ENCODE data around the gene PSME3.

The PSME3 gene, protein sequence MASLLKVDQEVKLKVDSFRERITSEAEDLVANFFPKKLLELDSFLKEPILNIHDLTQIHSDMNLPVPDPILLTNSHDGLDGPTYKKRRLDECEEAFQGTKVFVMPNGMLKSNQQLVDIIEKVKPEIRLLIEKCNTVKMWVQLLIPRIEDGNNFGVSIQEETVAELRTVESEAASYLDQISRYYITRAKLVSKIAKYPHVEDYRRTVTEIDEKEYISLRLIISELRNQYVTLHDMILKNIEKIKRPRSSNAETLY
- total RNA-seq, result 38.5 to 97.6 (median 50.8) reads per million in 18 experiments

DNA sequence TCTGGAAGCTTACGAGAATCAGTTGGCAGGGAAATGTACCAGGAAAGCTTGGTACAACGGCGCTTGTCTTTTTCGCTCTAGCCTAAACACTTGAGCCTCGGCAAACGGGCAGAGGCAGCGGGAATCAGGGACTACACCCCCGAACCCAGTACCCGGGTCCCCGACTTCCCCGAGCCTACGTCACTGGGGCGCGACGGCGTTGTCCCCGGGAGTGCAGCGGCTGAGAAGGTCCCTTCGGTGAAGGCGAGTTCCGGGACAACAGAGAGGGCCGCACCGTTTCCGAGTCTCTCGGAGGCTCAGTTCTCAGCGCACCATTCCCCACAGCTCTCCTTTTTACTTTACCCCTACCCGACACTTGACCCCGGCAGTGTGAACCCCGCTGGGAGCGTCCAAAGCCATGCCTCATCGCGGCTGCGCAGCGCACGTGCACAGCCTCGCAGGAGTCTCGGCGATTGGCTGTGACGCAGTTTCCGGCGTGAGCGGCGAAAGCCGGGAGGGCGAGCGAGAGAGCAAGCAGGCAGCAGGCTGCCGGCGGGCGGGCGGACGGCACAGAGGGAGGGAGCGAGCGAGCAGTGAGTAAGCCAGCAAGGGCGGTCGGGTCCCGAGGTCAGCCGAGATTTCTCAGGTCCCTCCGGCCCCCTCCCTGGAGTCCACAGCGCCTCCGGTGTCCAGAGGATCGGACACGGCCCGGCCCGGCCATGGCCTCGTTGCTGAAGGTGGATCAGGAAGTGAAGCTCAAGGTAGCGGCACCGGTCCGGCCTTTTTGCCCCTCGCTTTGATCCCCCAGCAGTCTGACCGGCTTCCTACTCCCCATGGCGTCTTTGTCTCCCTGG lies at the start of gene PSME3:
PSME3 (plus strand) TSS at position 464 of the 833 bp plus-strand sequence; CDS start at position 699, 235 bp downstream.
- peak; percentile 89 to 91 for DNase-seq

DNA sequence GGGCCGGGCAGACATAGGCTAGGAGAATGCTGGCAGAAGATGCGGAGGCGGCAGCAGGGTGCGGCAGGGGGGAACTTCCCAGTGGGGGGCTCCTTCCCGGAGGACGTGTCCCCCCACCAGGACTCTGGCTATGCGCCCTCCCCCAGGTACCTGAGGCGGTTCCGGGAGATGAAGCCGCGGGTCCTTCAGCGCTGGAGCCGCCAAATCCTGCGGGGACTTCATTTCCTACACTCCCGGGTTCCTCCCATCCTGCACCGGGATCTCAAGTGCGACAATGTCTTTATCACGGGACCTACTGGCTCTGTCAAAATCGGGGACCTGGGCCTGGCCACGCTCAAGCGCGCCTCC lies 49.4 kb upstream of the PSME3 start:
- DNase-seq, result no peak

DNA sequence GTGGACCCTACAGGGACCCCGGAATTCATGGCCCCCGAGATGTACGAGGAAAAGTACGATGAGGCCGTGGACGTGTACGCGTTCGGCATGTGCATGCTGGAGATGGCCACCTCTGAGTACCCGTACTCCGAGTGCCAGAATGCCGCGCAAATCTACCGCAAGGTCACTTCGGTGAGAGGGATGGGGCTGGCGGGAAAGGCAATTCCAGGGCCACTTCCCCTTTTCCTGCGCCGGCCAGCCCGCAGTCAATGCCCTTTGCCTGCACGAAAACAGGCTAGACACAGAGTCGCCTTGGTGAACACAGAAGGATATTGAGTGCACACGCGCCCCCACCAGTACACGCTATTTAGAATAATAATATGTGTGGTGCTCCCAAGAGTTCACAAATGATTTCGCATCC lies 48.8 kb upstream of the PSME3 start:
- DNase-seq, result peak in 1 of 2 donors; percentile 51

DNA sequence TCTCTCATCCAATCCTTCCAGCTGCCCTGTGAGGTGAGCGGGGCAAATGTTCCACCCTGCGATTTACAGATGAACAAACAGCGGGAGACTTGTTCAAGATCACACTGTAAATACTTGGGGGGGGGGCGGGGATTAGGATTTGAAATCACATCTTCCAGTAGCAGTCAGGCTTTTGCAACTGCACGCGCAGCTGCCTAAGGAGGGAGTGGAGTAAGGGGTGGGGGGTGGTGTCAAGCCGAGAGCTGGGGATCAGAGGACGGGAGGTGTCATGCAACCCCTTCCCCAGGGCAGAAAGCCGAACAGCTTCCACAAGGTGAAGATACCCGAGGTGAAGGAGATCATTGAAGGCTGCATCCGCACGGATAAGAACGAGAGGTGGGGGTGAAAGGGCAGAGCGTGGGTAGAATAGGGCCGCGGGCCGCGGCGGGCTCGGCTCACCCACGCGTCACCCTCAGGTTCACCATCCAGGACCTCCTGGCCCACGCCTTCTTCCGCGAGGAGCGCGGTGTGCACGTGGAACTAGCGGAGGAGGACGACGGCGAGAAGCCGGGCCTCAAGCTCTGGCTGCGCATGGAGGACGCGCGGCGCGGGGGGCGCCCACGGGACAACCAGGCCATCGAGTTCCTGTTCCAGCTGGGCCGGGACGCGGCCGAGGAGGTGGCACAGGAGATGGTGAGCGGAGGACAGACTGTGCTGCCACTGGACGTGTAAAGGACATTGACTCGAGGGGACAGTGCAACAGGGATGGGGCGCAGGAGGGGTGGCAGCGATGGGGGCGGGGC lies 48.2 kb upstream of the PSME3 start:
- DNase-seq, result peak; percentile 33 to 68

DNA sequence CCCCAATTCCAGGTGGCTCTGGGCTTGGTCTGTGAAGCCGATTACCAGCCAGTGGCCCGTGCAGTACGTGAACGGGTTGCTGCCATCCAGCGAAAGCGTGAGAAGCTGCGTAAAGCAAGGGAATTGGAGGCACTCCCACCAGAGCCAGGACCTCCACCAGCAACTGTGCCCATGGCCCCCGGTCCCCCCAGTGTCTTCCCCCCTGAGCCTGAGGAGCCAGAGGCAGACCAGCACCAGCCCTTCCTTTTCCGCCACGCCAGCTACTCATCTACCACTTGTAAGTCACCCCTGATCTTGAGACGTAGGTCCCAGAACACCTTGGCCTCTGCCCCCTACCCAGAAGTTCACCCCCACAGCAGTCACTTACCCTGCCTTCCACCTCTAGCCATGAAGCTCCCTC lies 45.9 kb upstream of the PSME3 start:
- DNase-seq, result no peak

DNA sequence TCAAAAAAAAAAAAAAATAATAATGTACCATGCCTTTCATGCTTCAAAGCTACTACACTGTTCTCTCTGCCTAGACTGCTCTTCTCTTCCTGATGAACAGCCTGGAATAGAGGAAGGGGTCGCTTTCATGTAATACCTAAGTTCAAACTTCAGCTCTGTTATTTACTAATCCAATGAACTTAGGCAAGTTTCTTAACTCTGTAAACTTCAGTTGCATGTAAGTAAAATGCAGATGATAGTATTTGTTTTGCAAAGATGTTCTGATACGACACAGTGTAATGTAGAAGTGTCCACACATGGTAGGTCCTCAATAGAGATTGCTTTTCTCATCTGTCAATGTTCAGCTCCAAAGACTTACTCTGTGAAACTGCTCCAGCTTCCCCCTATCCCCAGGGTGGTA lies 41.2 kb upstream of the PSME3 start:
- DNase-seq, result no peak

DNA sequence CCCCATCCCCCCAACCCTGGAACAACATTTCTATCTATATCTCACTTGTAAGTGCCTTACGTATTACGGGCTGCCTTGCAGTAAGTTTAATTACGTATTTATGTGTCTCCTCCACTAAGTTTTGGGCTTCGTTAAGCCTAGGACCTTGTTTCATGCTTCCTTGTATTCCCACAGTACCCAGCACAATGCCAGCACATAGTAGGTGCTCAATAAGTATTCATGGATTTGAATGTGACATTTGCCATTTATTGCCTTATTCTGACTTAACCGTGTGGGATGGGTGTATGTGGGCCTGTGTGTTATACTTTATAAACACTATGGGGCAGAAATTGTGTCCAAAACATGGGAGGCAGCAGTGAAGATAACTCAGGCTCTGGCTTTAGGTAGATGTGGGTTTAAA lies 40.7 kb upstream of the PSME3 start:
- no peak for DNase-seq

DNA sequence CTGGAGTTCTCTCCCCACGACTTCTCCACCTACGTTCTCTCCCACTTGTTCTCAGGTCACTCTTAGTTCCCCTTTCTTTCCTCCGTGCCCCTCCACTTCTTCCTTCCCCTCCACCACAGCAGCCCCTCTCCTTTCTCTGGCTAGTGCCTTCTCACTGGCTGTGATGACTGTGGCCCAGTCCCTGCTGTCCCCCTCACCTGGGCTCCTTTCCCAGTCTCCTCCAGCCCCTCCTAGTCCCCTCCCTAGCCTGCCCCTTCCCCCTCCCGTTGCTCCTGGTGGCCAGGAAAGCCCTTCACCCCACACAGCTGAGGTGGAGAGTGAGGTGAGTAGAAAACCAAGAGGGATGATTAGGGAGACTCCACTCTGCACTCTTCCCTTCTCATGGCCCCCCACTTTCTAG lies 38.1 kb upstream of the PSME3 start:
- no peak for DNase-seq

DNA sequence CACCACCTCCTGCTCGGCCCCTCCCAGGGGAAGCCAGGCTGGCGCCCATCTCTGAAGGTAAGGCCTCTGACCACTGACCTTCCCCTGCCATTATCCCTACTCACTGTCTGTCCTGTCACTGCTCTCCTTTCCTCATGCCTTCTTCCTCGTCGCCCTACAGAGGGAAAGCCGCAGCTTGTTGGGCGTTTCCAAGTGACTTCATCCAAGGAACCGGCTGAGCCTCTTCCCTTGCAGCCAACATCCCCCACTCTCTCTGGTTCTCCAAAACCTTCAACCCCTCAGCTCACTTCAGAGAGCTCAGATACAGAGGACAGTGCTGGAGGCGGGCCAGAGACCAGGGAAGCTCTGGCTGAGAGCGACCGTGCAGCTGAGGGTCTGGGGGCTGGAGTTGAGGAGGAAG lies 37.7 kb upstream of the PSME3 start:
- DNase-seq, result no peak

DNA sequence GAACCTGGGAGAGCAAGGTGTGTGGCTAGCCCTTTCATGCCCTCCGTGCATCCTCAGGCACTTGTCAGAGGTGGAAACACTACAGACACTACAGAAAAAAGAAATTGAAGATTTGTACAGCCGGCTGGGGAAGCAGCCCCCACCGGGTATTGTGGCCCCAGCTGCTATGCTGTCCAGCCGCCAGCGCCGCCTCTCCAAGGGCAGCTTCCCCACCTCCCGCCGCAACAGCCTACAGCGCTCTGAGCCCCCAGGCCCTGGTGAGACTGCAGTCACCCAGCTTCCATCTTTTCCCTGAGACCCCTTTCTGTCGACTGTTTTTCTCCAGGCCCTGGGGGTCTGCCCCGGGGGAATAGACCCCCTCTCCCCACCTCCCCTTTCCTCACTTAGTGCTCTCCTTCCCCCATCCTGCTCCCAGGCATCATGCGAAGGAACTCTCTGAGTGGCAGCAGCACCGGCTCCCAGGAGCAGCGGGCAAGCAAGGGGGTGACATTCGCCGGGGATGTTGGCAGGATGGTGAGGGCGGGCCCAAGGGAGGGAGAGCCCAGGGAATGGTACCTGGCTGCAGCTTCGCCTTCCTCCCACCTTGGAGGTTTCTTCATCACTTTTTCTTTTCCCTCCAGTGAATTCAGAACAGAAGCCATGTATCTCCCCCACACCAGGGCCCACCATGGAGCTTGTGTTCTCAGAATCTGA lies 37.0 kb upstream of the PSME3 start:
- no peak for DNase-seq

DNA sequence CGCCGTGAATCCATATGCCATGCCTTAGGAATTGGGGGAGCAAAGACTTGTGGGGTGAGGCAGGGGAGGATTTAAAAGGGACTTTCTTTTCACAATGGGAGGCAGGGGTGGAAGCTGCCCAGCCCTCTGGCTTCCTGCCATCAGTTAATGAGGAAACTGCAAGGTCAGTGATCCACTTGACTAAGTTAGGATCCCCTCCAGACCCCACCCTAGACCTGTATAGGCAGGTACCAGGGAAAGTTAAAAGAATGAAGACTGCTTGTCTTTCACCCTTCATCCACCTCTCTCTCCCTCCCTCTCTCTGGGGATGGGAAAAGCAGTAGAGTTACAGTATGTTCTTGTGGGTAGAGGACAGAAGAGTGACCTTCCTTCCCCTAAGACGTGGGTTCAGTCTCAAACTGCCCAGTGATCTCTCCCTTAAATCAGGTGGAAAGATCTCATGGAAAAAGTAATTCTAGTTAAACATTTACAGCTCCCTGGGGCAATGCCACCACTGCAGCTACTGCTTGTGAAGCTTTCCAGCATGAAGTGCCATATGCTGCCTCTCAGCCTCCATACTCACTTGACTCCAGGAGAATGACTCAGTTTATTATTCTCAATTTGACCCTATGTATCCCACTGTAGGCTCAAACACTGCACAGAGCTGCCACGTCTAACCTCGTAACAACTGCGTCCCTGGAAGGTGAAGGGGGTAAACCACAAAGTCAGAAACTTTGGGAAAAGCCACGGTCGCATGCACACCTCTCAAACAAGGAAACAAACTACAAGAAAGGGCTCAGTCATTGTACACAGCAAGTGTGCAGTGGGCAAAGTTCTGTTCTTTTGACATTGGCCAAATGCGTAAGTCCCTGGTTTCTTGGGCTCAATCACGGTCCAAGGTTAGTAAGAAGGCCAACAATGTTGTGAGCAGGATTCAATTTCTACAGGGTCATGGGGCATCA lies 35.9 kb upstream of the PSME3 start:
- no peak for DNase-seq

DNA sequence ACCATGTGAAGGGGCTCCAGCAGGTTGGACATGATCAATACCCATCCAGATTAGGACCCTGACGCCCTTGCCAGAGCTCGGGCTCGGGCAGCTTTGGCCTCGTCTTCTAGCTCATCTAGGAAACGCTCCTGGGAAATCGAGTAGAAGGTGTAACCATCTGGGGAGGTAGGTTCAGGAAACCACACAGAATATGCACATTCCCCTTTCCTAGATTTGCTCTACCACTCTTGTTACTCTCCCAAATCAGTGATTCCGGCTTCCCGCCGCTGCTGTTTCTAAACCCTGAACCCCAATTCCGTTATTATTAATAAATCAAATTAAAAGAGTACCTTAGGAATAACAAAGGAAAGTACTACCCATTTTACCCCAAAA lies 35.2 kb upstream of the PSME3 start:
- DNase-seq, result no peak

DNA sequence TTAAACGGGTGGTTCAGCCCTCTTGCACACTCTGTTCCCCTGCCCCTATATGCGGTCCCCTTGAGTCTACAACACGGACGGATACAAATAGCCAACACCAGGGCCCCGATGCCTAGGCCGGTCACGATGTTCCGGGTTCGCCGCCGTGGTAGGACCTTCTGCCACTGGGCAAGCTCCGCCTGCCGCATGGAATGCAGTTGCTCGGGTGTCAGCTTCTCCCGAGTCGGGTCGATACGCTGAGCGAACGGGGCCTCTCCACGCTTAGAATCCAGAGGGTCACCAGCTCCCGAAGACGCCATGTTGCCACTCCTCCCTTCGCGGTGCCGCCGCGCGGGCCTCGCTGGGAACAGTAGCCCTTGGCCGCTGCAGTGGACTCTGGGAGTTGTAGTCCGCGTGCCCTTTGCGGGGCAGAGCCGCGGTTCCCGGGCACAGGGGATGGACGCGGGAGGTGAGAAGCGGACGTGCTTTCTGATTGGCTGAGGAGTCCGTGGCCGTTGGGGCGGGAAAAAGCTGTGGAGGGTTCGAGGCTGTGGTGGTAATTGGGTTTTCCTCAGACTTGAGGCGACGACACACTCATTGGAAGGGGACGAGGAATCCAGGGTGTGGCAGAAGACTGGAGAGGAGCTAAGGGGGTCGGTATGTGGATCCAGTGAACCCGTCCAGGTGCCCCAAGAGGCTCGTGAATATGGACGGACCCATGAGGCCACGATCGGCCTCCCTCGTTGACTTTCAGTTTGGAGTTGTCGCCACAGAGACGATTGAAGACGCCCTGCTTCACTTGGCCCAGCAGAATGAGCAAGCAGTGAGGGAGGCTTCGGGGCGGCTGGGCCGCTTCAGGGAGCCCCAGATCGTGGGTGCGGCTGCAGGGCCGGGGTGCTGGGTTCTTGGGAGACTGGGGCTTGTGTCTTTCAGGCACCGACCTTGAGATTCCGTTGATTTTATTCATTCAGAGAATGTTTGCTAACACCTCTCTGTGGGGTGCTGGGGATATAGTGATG lies 34.5 kb upstream of the PSME3 start, which contains the start of the genes CNTD1 and COA3:
CNTD1 (plus strand) TSS at position 479 of the 998 bp plus-strand sequence; CDS start at position 686, 207 bp downstream.
COA3 (minus strand) TSS at position 322 of the 998 bp plus-strand sequence; CDS start at position 299, 23 bp downstream.
- DNase-seq, result peak; percentile 72 to 81

DNA sequence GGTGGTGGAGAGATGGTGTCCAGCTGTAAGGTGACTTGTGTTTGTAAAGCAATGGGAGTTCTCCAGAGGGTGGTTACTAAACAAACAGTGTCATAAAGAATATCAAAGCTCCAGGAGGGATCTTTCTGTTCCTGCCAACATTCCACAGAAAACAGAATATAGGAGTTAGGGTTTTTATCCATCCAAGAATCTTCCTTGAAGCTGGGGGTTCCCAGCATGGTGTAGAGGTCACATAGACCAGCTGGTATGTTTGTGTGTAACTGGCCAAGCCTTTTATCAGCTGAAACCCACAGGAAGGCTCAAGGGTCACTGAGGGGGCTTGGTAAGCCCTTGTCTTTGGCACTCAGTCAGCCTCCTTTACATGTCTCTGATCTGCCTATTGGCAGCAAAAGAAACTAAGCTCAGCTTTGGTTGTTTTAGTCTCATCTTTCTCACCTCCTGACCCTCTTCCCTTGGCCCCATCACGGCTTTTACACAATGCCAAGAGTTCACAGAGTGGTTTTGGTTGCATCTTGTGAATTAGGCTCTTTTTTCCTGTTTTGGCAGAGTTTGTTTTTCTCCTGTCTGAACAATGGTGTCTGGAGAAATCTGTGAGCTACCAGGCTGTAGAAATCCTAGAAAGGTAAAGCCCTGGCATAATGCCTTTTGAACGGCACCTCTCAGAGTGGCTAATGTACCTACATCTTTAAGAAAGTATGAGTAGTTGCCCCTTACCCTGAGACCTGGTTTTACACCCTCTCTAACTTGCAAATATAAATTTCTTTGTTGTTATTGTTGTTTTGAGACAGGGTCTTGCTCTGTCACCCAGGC lies 29.9 kb upstream of the PSME3 start:
- DNase-seq, result no peak

DNA sequence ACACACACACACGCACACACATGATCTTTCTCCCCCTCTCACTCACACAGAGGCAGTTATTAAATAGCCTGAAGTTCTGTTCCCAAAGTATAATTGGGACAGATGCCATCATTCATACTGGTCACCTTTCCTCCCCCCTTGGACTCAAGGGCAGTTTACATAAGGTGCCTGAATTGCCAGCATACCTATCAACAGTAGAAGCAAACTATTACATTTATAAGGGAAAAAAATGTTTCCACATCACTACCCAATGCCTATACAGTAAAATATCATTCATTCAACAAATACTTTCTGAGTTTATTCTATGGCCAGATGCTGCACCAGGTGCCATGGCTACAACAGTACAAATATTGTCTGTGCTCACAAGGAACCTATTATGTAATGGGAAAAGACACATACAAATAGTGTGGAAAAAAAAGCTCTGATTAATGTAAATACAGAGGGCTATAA lies 28.3 kb upstream of the PSME3 start:
- DNase-seq, result no peak

DNA sequence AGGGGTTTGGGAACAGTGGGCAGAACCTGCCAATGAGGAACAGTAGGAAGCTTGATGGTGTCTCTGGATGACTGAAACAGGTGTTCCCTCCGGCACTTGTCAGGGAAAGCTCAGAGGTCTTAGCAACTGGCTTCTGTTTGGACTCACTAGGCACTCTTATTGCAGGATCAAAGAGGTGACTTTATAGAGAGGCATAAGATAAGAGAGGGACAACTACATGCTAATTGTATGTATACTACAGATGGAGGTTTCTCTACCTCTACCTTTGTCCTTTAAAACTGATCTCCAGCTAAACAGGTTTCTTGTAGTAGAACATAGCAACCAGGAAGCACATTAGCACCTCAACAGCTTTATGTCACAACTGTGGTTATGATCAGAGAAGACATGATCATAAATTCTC lies 26.9 kb upstream of the PSME3 start:
- DNase-seq, result no peak

DNA sequence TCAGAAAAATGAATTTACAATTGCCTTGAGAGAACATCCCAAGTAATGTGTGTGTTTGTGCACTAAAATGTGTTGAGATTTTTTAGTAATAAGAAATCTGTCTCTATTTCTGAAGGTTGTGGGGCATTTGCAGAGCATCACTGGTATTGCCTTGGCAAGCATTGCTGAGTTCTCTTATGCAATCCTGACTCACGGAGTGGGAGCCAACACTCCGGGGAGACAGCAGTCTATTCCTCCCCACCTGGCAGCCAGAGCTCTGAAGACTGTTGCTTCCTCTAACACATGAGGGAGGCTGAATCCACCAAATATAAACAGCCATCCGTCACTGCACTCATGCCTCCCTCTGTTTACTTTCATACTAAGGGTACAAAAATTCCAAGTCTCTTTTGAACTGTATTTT lies 23.9 kb upstream of the PSME3 start:
- DNase-seq, result peak in 1 of 2 donors; percentile 8

DNA sequence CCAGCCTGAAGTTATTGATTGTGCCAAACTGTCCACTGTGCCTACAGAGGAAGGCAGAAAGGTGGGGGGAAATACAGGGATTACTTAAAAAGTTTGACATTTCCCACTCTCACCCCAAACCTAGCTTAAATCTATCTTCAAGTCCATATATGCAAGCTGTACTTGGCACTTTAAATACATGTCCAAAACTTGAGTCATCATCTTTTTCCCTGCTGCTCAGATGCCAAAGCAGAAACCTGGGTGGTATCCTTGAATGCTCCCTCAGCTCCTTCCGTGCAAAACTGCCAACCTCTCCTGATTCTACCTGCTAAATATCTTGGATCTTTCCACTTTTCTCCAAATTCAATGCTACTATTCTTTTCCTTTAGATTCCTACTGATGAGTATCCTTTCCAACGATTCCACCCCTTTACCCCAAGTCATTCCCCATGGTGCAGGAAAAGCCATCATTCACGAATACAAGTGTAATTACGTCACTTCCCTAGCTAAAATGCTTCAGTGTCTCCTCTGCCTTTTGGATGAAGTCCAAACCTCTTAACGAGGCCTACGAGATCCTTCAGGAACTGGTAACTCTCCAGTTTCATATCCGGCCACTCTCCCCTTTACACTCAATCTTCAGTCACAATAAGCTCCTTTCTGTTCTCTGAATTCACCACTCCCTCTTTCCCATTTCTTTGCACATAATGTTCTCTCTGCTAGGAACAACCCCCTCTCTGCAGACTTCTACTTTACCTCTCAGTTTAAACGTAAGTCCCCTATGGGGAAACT lies 18.4 kb upstream of the PSME3 start:
- DNase-seq, result no peak

Data from inflammatory macrophage (primary cell).